SH-SY5Y (cell line): ENCODE measurements around the gene TCF12.

Experiments used
- GATA2 ChIP-seq: IDR thresholded peaks from 2 replicates; pipeline ENCODE4 v1.6.1; 2011; ENCODE audit warnings: mild to moderate bottlenecking, low read depth, low read length
- GATA3 ChIP-seq: IDR thresholded peaks from 2 replicates; pipeline ENCODE4 v1.6.1; 2011; ENCODE audit warnings: low read depth, mild to moderate bottlenecking, low read length, moderate library complexity

DNA sequence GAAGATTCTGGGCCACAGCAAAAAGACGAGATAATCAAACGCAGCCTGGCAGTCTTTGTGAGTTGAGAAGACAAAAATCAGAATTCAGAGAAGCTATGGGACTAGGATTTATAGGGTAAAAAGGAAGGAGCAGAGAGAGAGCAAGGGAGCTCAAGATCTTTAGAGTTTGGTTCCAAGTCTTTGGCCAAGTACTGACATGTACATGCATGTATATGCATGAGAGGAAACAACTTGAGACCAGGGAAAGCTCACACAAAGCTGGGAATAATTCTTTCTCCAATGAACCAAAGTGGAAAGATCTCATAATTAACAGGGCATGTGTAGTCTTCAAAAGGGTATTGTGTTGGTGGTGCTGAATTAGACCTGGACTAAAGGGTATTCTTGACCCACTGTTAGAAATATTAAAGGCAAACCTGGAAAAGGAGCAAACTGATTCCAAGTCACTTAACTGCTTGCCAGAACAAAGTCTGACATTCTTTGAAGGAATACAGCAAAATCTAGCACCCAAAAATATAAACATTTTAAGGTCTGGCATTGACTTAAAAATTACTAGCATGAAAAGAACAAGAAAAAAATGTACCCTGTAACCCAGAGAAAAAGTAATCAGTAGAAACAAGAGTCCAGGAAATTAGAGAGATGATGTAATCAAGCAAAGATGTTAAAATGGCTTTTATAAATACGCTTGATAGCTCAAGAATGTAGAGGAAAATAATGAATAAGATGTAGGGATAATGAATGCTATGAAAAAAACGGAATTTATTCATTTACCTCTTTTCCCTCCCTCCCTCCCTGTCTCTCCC is 231.8 kb downstream of the TCF12 start:
- TF ChIP-seq GATA2: no peak
- TF ChIP-seq GATA3: no peak
